ENCODE data around the gene SRP9.

- TF ChIP-seq CTCF (IDR thresholded peaks at IDR 0.05; ENCODE audit: borderline replicate concordance, extremely low read depth, low read length, poor library complexity, severe bottlenecking) (no peak), EZH2 (IDR thresholded peaks at IDR 0.05; ENCODE audit: borderline replicate concordance, low read depth, low read length, severe bottlenecking) (no peak)
Measured at GRCh38 chr1:225760531-225760930, 17.1 kb upstream of the SRP9 start.
